BJ (cell line): ENCODE data around the gene ARHGAP45. TPM values are rescaled to one million over a fixed set of nuclear protein-coding genes. Genes with fewer than 3 reads are reported as not detected.

ENCODE experiments used
- CTCF ChIA-PET: fragments of 350-600 bp; formaldehyde crosslinking; extraction: SDS; loops from one replicate; lab custom pipeline; 2021; ENCODE audit warnings: antibody characterized with exemption, inconsistent platforms; lab: Yijun Ruan, JAX
- POLR2A ChIA-PET: fragments of 300-600 bp; sonication (Branson Sonifier 250); formaldehyde crosslinking; extraction: SDS; loops from one replicate; lab custom pipeline; 2021; ENCODE audit warnings: antibody characterized with exemption; lab: Charles Lee
- DNase-seq: peaks from one replicate; pipeline ENCODE4 v3.0.0-alpha.2; 2011; ENCODE audit warnings: low read depth
- H3K27me3 ChIP-seq: 2 replicates; pipeline ENCODE4 v1.6.0; 2011; ENCODE audit warnings: low read length; ENCODE audit not compliant: control insufficient read depth, insufficient read depth
- H3K36me3 ChIP-seq: 2 replicates; pipeline ENCODE4 v1.5.1; 2011; ENCODE audit warnings: low read length; ENCODE audit not compliant: control insufficient read depth, insufficient read depth
- H3K4me3 ChIP-seq: 2 replicates; pipeline ENCODE4 v1.5.1; 2011; ENCODE audit warnings: low read depth, mild to moderate bottlenecking, control low read depth, low read length
- CTCF ChIP-seq: IDR thresholded peaks from 2 replicates; pipeline ENCODE4 v1.5.1; 2011; ENCODE audit warnings: low read depth, mild to moderate bottlenecking, control low read depth, inconsistent platforms, low read length, moderate library complexity; ENCODE audit not compliant: insufficient read depth
- polyA plus RNA-seq: library from polyadenylated mRNA; depleted of rRNA; stranded (reverse); fragments of >200 nt; gene quantifications from 2 replicates; pipeline ENCODE4 v1.2.3, GENCODE V29; 2011

Gene ARHGAP45
- polyA plus RNA-seq, 1 experiment = 0.13 TPM

- Histone ChIP-seq H3K27me3 (no peaks in the 10 kb centered on the region), H3K4me3 (no peak overlapping the region), H3K36me3 (peaks cover 62% of the 10 kb centered on the region)
- CTCF ChIA-PET = interaction anchor here (1.4 kb wide), 1 partner anchor 10 kb away, joined by 3 read pairs; no protein-coding TSS in a partner anchor
- TF ChIP-seq CTCF = no peak
- POLR2A ChIA-PET = no interaction called here
- no peak for DNase-seq
These were observed 52.0 kb downstream of the ARHGAP45 start for GRCh38 chr19:1118999-1119398.

GRCh38 chr19:1119475-1120217 lies 52.7 kb downstream of the ARHGAP45 start:
- no peak for TF ChIP-seq CTCF
- POLR2A ChIA-PET = no interaction called here
- peaks cover 65% of the 10 kb centered on the region for H3K36me3 ChIP-seq
- no peak overlapping the region for H3K4me3 ChIP-seq
- DNase-seq = no peak
- H3K27me3 ChIP-seq = no peaks in the 10 kb centered on the region
- CTCF ChIA-PET = interaction anchor here (0.6 to 2.4 kb wide), 3 partner anchors 9 to 196 kb away, joined by 3 to 6 read pairs (median 3); no protein-coding TSS in a partner anchor

- no peak for TF ChIP-seq CTCF
- peaks cover 71% of the 10 kb centered on the region for H3K36me3 ChIP-seq
- POLR2A ChIA-PET = no interaction called here
- DNase-seq = no peak
- H3K27me3 ChIP-seq = no peaks in the 10 kb centered on the region
- no peak overlapping the region for H3K4me3 ChIP-seq
- CTCF ChIA-PET = interaction anchor here (1.9 to 2.4 kb wide), 2 partner anchors 9 to 145 kb away, joined by 3 to 6 read pairs; no protein-coding TSS in a partner anchor
These were observed 54.4 kb downstream of the ARHGAP45 start for GRCh38 chr19:1121395-1121794.

GRCh38 chr19:1122021-1122971 lies 55.3 kb downstream of the ARHGAP45 start:
- no peak for TF ChIP-seq CTCF
- H3K4me3 ChIP-seq = no peak overlapping the region
- ChIA-PET POLR2A (no interaction called here), CTCF (interaction anchor here (1.9 to 3.1 kb wide), 2 partner anchors 9 to 144 kb away, joined by 3 to 20 read pairs; no protein-coding TSS in a partner anchor)
- no peak for DNase-seq
- no peaks in the 10 kb centered on the region for H3K27me3 ChIP-seq
- H3K36me3 ChIP-seq = peaks cover 71% of the 10 kb centered on the region
